ENCODE measurements around the gene DRAP1. TPM values are rescaled to one million over a fixed set of nuclear protein-coding genes. Genes with fewer than 3 reads are reported as not detected.

The DRAP1 gene
- total RNA-seq, 2 experiments from 2014 or later = 68.2 to 93.2 TPM

DNA sequence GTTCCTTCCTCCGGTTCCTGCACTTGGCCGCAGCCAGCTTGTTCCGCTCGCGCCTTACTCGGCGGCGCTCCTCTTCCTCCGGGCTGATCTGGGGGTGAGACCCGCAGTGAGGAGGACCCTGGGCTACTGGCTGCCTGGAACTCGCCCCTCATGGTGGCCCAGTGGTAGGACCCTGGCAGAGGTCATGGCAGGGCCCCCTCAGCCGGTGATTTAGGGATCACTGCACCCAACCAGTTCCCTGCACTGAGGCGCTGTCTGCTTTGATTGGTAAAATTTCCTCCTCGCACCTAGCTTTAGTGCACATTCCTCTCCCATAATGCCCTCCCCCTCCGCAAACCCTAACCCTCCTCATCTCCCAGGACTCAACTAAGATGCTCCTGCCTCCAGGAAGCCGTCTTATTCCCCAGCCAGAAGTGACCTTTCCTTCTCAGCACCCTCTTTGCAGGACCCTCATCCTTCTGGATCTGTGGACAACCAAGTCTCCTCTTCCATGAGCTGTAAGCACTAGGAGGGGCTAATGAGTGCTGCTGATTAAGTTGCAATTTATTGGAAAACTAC, 25.1 kb upstream of the DRAP1 start:
- Histone ChIP-seq H3K4me3 (ENCODE audit: low read depth, low read length, poor library complexity, severe bottlenecking) (peak overlapping the region; percentile 93), H3K9me2 (ENCODE audit: insufficient read depth, low read length) (no peaks in the 10 kb centered on the region), H2AFZ (ENCODE audit: low read length) (peak overlapping the region; percentile 30; the same call in 1 of the 2 replicates), H3K36me3 (ENCODE audit: insufficient read depth, low read length) (peaks cover 5% of the 10 kb centered on the region; the same call in 1 of the 2 replicates), H3K4me2 (ENCODE audit: low read length) (peak overlapping the region; percentile 97), H3K9me3 (ENCODE audit: low read length) (no peaks in the 10 kb centered on the region), H4K20me1 (ENCODE audit: insufficient read depth, low read length) (peaks cover 5% of the 10 kb centered on the region; the same call in 1 of the 2 replicates), H3K4me1 (ENCODE audit: insufficient read depth, low read length, poor library complexity, severe bottlenecking) (peaks cover 40% of the 10 kb centered on the region), H3K27ac (ENCODE audit: low read depth, low read length, poor library complexity, severe bottlenecking) (peak overlapping the region; percentile 80), H3K79me2 (ENCODE audit: insufficient read depth, low read depth, low read length) (peaks cover 25% of the 10 kb centered on the region)
- no TSS peak for BruUV-seq (replicated peaks)
- ChIA-PET POLR2A (interaction anchor here (0.7 to 1.1 kb wide), 3 partner anchors 10 to 182 kb away, joined by 3 to 9 read pairs (median 3); partner anchors contain the start of genes KAT5 and MUS81), CTCF (ENCODE audit: unreplicated experiment) (interaction anchor here (0.6 to 1.2 kb wide), 2 partner anchors 9 to 34 kb away, joined by 3 read pairs; no protein-coding TSS in a partner anchor)
- DNase-seq (ENCODE audit: low spot score) = peak; percentile 64
- no peak for TF ChIP-seq EZH2phosphoT487 (IDR thresholded peaks at IDR 0.05; ENCODE audit: borderline replicate concordance, low read depth, low read length)
- TF ChIP-seq, protein P1, sequence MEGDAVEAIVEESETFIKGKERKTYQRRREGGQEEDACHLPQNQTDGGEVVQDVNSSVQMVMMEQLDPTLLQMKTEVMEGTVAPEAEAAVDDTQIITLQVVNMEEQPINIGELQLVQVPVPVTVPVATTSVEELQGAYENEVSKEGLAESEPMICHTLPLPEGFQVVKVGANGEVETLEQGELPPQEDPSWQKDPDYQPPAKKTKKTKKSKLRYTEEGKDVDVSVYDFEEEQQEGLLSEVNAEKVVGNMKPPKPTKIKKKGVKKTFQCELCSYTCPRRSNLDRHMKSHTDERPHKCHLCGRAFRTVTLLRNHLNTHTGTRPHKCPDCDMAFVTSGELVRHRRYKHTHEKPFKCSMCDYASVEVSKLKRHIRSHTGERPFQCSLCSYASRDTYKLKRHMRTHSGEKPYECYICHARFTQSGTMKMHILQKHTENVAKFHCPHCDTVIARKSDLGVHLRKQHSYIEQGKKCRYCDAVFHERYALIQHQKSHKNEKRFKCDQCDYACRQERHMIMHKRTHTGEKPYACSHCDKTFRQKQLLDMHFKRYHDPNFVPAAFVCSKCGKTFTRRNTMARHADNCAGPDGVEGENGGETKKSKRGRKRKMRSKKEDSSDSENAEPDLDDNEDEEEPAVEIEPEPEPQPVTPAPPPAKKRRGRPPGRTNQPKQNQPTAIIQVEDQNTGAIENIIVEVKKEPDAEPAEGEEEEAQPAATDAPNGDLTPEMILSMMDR (conservative IDR thresholded peaks at IDR 0.05; ENCODE audit: low read length) = peak; percentile 39; the same call in 1 of the 2 replicates
- intact Hi-C loops (cut with micrococcal nuclease; ENCODE audit: unreplicated experiment) = loop anchor here (5.0 kb wide), 2 partner anchors 108 to 158 kb away; partner anchors contain the start of genes BANF1, EIF1AD and SF3B2

DNA sequence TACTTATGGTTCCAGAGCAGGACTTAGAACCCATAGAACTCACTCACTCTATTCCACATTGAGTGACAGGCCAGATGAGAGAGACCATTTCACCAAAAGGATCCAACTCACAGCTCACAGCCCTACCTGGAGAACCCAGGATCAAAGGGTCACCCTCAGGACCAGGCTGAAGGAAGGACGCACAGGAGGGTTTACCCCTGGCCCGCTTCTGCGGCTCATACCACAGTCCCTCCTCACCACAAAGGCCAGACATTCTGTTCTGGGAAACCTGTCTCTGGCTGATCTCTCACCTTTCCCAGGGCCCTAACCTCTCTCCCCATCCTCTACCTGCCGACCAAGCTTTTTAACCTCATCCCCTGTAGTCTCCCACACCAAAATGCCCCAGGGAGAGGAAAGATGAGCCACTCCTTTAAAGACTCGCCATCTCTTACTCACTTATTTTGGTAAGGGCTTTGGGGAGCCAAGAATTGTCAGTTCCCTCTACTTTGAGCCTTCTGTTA, 23.7 kb upstream of the DRAP1 start:
- no peak overlapping the region for H2AFZ ChIP-seq (ENCODE audit: low read length)
- POLR2A ChIA-PET = interaction anchor here (0.5 kb wide), 1 partner anchor 59 kb away, joined by 5 read pairs; no protein-coding TSS in a partner anchor
- H3K4me2 ChIP-seq (ENCODE audit: low read length) = no peak overlapping the region
- no peak for DNase-seq (ENCODE audit: low spot score)
- peaks cover 5% of the 10 kb centered on the region; the same call in 1 of the 2 replicates for H3K36me3 ChIP-seq (ENCODE audit: insufficient read depth, low read length)
- TF ChIP-seq, protein P1 (conservative IDR thresholded peaks at IDR 0.05; ENCODE audit: low read length) = no peak
- TF ChIP-seq EZH2phosphoT487 (IDR thresholded peaks at IDR 0.05; ENCODE audit: borderline replicate concordance, low read depth, low read length) = no peak
- CTCF ChIA-PET (ENCODE audit: unreplicated experiment) = no interaction called here
- no peak overlapping the region for H3K27ac ChIP-seq (ENCODE audit: low read depth, low read length, poor library complexity, severe bottlenecking)
- H4K20me1 ChIP-seq (ENCODE audit: insufficient read depth, low read length) = peaks cover 5% of the 10 kb centered on the region; the same call in 1 of the 2 replicates
- H3K4me1 ChIP-seq (ENCODE audit: insufficient read depth, low read length, poor library complexity, severe bottlenecking) = peaks cover 41% of the 10 kb centered on the region
- intact Hi-C loops (cut with micrococcal nuclease; ENCODE audit: unreplicated experiment) = no loop called here
- H3K9me3 ChIP-seq (ENCODE audit: low read length) = no peaks in the 10 kb centered on the region
- BruUV-seq (replicated peaks) = no TSS peak
- peaks cover 25% of the 10 kb centered on the region for H3K79me2 ChIP-seq (ENCODE audit: insufficient read depth, low read depth, low read length)
- no peaks in the 10 kb centered on the region for H3K9me2 ChIP-seq (ENCODE audit: insufficient read depth, low read length)
- H3K4me3 ChIP-seq (ENCODE audit: low read depth, low read length, poor library complexity, severe bottlenecking) = no peak overlapping the region

Data from OCI-LY7 (cell line).